ENCODE data around the gene PERM1. TPM values are rescaled to one million over a fixed set of nuclear protein-coding genes. Genes with fewer than 3 reads are reported as not detected.
A peak's percentile ranks its signal among the peaks of the same experiment; 100 is the strongest.
"Not testable (repeated sequence)": the region's sequence is repeated elsewhere in the genome, so short reads cannot be mapped to it uniquely, and the experiment has no call there.

The PERM1 gene, protein sequence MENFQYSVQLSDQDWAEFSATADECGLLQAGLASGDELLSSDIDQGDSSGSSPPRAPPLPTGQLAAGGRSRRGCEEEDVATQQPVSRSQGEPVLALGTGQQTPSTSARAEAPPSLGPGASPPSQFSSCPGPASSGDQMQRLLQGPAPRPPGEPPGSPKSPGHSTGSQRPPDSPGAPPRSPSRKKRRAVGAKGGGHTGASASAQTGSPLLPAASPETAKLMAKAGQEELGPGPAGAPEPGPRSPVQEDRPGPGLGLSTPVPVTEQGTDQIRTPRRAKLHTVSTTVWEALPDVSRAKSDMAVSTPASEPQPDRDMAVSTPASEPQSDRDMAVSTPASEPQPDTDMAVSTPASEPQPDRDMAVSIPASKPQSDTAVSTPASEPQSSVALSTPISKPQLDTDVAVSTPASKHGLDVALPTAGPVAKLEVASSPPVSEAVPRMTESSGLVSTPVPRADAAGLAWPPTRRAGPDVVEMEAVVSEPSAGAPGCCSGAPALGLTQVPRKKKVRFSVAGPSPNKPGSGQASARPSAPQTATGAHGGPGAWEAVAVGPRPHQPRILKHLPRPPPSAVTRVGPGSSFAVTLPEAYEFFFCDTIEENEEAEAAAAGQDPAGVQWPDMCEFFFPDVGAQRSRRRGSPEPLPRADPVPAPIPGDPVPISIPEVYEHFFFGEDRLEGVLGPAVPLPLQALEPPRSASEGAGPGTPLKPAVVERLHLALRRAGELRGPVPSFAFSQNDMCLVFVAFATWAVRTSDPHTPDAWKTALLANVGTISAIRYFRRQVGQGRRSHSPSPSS
- 0.11 TPM in 1 of 2 replicates, not detected in the other for total RNA-seq (2014; rRNA removed; shearing (Covaris generic))

DNA sequence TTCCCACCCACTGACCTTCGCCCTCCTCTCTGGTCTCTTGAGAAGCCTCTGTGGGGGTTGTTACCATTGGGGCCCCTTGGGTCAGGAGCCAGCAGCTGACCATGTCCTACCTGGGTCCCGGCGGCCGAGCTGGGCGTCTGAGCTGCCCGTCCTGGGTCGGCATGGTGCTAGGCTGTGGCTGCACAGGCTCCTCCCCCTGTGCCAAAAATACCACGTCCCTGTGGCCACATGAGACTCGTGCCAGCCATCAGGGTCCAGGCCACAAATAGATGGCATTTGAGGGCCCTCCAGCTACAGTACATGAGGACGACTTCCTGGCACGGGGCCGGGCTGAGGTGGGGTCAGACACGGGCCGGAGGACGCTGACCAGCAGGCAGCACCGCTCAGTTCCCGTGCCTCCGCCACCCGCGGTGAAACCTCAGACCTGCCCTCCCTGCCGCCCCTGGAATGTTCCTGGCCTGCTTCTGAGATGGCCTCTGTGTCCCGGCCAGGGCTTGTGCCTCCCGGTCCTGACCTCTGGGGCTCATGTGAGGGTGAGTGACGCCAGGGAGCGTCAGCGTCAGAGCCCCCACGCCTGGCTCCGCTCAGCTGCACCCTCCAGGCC, at the start of gene PERM1:
Gene PERM1 (minus strand): TSS at position 139 of the 604 bp plus-strand sequence. CDS start 1,064 bp downstream, outside the sequence.
- H3K9me3 ChIP-seq (replicated peaks) = no peaks in the 10 kb centered on the region; the same call in 1 of the 2 replicates
- H3K36me3 ChIP-seq = no peaks in the 10 kb centered on the region
- DNase-seq (ENCODE audit: low read depth in 1 of 2, low spot score in 2 of 2) = no peak
- H3K27ac ChIP-seq = no peak within 1 kb of the TSS
- H3K4me3 ChIP-seq = no peak within 1 kb of the TSS
- peaks cover 7% of the 10 kb centered on the region for H3K4me1 ChIP-seq (replicated peaks)
- peaks cover 23% of the 10 kb centered on the region for H3K27me3 ChIP-seq (replicated peaks)

DNA sequence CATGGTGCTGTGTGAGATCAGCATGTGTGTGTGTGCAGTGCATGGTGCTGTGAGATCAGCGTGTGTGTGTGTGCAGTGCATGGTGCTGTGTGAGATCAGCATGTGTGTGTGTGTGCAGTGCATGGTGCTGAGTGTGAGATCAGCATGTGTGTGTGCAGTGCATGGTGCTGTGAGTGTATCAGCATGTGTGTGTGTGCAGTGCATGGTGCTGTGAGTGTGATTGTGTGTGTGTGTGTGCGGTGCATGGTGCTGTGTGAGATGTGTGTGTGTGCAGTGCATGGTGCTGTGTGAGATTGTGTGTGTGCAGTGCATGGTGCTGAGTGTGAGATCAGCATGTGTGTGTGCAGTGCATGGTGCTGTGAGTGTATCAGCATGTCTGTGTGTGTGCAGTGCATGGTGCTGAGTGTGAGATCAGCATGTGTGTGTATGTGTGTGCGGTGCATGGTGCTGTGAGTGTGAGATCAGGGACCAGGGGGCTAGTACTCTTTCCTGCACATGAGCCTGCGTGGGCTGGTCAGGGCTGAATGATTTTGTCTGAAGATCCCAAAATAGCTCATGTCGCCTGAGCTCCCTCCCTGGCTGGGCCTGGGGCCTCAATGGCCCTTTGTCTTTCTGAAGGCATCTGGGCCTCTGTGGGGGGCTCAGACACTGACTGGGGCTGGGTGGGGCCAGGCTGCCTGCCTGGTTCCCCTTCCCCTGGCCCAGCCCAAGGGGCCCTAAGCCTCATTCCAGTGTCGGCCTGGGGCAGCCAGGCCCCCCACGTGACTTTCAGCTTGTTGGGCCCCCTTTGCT, 49.2 kb upstream of the PERM1 start:
- not testable (repeated sequence) for H3K27me3 ChIP-seq (replicated peaks); H3K9me3 ChIP-seq (replicated peaks); H3K4me3 ChIP-seq; DNase-seq (ENCODE audit: low read depth in 1 of 2, low spot score in 2 of 2); H3K27ac ChIP-seq; H3K4me1 ChIP-seq (replicated peaks)
- H3K36me3 ChIP-seq = peaks cover 21% of the 10 kb centered on the region

DNA sequence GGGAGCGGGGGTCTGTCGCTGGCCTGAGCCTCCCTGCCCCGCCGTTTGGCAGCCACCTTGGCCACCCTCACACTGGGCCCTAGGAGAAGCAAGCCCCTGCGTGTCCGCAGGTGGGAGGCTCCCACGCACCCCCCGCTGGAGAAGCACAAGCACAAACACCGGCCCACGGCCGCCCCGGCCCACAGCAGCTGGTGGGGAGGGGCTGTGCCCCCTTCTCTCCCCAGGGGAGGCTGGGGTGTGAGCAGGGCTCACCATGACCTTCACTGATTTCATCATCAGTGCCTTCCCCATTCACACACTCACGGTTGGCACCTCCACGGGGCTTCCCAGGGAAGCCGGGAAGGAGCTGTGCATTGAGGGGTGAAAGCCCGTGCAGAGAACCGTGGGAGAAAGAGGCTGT, 45.9 kb upstream of the PERM1 start:
- peaks cover 20% of the 10 kb centered on the region for H3K4me1 ChIP-seq (replicated peaks)
- H3K4me3 ChIP-seq = no peak overlapping the region
- H3K27me3 ChIP-seq (replicated peaks) = no peaks in the 10 kb centered on the region
- H3K9me3 ChIP-seq (replicated peaks) = no peaks in the 10 kb centered on the region
- no peak overlapping the region for H3K27ac ChIP-seq
- H3K36me3 ChIP-seq = peaks cover 39% of the 10 kb centered on the region
- no peak for DNase-seq (ENCODE audit: low read depth in 1 of 2, low spot score in 2 of 2)

DNA sequence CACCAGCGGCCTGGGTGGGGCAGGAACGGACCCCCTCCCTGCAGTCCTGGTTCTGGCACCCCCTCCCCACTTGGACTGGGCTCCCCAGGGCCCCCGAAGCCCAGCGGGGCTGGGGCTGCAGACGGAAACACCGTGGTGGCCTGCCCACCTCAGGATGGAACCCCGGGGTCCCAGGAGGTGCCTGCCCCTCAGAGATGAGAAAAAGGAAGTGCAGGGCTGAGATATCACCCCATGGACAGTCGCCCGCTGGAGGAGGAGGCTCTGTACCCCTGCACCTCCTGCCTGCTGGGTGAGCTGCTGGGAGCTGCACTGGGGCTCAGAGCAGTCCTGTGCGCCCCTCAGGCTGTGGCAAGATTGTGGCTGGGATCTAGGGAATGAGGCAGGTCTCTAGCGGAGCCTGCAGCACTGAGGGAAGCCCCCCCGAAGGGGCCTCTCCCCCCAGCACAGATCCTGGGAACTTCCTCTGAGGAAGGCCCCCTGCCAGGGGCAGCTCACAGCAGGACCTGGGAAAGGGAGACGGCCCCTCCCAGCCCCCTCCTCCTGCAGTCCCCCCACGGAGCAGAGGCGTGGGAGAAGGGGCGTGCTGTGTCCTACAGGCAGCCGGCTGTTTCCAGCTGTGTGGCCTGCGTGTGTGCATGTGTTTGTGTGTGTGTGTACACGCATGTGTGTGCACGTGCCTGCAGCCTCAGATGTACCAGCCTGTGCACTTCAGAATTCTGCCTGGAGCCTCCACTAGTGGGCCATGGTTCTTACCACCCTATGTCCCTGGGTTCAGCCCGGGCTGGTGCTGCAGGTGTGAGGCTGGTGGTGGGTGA, 44.9 kb upstream of the PERM1 start:
- DNase-seq (ENCODE audit: low read depth in 1 of 2, low spot score in 2 of 2) = no peak
- no peak overlapping the region for H3K4me3 ChIP-seq
- H3K27me3 ChIP-seq (replicated peaks) = no peaks in the 10 kb centered on the region
- peaks cover 46% of the 10 kb centered on the region for H3K36me3 ChIP-seq
- H3K27ac ChIP-seq = no peak overlapping the region
- H3K9me3 ChIP-seq (replicated peaks) = no peaks in the 10 kb centered on the region
- peaks cover 24% of the 10 kb centered on the region for H3K4me1 ChIP-seq (replicated peaks)

DNA sequence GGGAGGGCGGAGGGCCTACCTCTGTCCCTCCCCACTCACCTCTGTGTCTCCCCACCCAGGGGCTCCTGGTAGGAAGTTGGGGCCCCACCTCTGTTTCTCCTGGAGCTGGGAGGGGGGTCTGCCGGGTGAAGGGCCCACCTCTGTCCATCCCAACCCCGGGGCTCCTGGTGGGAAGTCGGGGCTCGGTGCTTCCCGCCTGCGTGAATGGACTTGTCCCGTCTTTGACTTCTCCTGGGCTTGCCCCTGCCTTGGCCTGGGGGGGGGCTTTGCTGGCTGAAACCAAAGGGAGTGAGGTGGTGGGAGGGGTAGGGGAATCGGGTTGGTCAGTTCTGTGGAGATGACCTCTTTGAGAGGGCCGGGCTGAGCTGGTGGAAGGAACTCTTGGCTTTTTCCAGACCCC, 43.8 kb upstream of the PERM1 start:
- Histone ChIP-seq H3K9me3 (replicated peaks) (no peaks in the 10 kb centered on the region), H3K27ac (no peak overlapping the region), H3K27me3 (replicated peaks) (no peaks in the 10 kb centered on the region), H3K36me3 (peaks cover 46% of the 10 kb centered on the region), H3K4me1 (replicated peaks) (peaks cover 35% of the 10 kb centered on the region), H3K4me3 (no peak overlapping the region)
- no peak for DNase-seq (ENCODE audit: low read depth in 1 of 2, low spot score in 2 of 2)

DNA sequence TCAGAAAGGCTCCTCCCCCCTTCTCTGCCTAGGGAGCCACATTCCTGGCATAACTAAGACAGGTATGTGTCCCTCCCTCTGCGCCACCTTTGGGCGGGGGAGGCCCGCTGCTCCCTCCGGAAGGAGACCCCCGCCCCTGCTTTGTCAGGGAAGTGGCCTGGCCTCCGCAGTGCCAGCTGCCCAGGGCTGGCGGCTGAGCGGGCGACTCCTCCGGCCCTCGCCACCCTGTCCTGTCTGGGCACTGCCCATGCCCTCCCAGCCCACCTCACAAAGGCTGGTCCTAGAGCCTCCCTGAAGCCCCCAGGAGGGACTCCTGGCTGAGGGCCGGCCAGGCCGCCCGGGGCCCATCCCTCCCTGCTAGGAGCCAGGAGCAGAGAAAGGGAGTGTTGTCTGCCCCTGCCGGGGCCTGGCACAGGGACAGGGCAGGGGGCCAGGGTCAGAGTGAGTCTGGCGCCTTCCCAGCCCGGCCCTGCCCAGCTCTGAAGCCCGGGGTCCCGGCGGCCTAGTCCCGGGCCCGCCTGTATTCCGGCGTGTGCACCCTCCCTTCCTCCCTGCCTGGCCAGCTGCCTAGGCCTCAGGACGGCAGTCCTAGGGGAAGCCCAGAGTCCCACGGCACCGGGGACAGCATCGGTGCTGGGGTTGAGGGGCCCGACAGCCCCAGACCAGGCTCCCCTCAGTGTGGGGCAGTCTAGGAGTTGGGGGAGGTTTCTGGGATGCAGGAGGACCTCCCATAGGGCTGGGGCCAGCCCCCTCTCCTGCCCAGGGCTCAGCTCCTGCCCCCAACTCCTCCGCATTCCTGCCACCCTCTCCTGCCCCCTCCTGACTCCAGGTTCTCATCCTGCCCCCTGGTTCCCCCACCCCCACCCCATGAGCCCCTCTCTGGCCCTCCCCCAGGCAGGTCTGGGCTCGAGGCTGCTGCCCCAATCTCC, 43.1 kb upstream of the PERM1 start:
- no peak overlapping the region for H3K4me3 ChIP-seq
- DNase-seq (ENCODE audit: low read depth in 1 of 2, low spot score in 2 of 2) = peak; percentile 55 to 79
- peaks cover 39% of the 10 kb centered on the region for H3K4me1 ChIP-seq (replicated peaks)
- peak overlapping the region; percentile 79 for H3K27ac ChIP-seq
- no peaks in the 10 kb centered on the region for H3K27me3 ChIP-seq (replicated peaks)
- no peaks in the 10 kb centered on the region for H3K9me3 ChIP-seq (replicated peaks)
- peaks cover 46% of the 10 kb centered on the region for H3K36me3 ChIP-seq

DNA sequence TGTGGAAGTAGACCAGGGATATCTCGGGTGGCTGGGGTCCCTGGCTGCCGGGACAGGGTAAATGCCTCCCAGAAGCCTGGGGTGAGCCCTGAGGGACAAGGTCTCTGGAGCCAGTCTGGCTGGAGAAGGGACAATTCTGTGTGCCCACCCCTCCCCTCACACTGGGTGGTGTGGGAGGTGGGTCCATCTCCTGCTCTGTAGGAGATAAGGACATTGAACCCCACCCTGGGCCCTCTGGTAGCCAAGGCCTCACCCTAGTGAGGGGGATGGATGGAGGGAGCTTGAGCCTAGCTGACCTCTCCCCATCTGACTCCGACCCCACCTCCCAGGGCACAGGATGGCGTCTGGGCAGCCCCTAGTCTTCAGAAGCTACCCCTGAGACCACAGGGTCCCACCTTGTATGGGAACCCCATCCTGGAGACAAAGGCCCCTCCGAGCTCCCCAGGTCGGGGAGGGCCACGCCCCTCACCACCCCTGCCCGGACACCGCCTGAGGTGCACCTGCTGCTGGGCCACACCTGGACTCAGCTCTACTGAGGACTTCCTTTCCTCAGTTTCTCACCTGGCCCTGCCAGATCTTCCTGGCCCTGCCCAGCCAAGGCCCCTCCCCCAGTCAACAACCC, 42.4 kb upstream of the PERM1 start:
- no peaks in the 10 kb centered on the region for H3K27me3 ChIP-seq (replicated peaks)
- peak overlapping the region; percentile 79; the same call in 1 of the 2 replicates for H3K27ac ChIP-seq
- no peak overlapping the region for H3K4me3 ChIP-seq
- peaks cover 39% of the 10 kb centered on the region for H3K4me1 ChIP-seq (replicated peaks)
- no peak for DNase-seq (ENCODE audit: low read depth in 1 of 2, low spot score in 2 of 2)
- no peaks in the 10 kb centered on the region for H3K9me3 ChIP-seq (replicated peaks)
- H3K36me3 ChIP-seq = peaks cover 46% of the 10 kb centered on the region

DNA sequence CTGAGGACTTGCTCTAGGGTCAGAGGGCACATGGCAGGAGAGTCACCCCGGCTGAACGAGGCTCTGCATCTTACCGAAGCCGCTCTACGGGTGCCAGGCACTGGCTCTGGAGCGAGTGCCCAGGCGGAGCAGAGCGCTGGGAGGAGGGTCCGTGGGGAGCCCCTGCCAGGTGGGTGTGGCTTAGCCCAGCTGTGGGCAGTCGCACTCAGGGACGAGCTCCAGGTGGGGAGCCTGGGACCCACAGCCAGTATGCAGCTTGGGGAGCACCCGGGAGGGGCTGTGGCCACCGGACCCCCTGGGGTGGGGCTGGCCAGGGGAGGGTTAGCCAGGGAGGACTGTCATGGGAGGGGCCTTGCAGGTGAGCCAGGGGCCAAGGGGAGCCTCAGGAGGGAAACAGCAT, 41.8 kb upstream of the PERM1 start:
- DNase-seq (ENCODE audit: low read depth in 1 of 2, low spot score in 2 of 2) = no peak
- Histone ChIP-seq H3K27ac (no peak overlapping the region), H3K9me3 (replicated peaks) (no peaks in the 10 kb centered on the region), H3K4me1 (replicated peaks) (peaks cover 43% of the 10 kb centered on the region), H3K27me3 (replicated peaks) (no peaks in the 10 kb centered on the region), H3K36me3 (peaks cover 46% of the 10 kb centered on the region), H3K4me3 (no peak overlapping the region)

DNA sequence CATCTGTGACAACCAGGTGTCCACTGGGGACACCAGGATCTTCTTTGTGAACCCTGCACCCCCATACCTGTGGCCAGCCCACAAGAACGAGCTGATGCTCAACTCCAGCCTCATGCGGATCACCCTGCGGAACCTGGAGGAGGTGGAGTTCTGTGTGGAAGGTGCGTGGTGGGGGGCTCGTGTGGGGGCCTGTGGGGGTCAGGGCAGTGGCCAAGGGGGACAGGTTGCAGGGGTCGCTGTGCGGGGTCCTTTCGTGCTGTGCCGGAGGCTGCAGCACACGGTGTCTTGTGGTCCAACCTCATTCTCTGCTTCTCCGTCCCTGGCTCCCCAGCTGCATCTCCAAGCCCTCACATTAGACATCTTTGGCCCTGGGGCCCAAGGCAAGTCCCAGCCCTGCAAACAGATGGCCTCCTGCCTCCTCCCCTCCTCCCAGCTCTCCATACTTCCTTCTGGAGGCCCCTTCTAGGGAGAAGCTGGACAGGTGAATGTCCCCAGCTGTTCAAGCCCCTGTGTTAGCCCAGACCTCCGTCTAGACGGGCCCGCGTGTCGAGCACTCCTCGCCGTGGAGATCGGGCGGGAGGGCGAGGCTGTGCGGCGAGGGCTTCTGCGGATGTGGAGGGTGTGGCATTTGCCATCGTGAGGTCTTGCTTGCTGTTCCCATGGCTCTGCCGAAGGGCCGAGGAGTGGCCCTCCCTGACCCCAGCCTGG, 40.6 kb upstream of the PERM1 start:
- Histone ChIP-seq H3K9me3 (replicated peaks) (no peaks in the 10 kb centered on the region), H3K36me3 (peaks cover 43% of the 10 kb centered on the region), H3K4me3 (no peak overlapping the region), H3K27ac (no peak overlapping the region), H3K27me3 (replicated peaks) (no peaks in the 10 kb centered on the region), H3K4me1 (replicated peaks) (peaks cover 43% of the 10 kb centered on the region)
- DNase-seq (ENCODE audit: low read depth in 1 of 2, low spot score in 2 of 2) = no peak

DNA sequence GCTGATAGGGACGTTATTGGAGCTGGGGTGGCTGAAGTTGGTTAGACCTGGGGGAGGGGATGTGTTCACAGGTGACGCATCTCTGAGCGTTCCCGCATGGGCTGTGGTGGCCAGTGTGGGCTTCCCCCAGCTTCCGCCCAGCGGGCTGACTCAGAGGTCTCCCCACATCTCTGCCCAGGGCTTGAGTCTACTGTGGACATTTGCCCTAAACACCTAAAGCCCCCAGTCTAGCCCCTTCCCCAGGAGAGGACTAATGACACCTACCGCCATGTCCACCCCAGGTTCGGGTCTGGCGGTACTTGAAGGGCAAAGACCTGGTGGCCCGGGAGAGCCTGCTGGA, 40.0 kb upstream of the PERM1 start:
- DNase-seq (ENCODE audit: low read depth in 1 of 2, low spot score in 2 of 2) = no peak

More for the DNA sequence above, 40.0 kb upstream of the PERM1 start:
- H3K4me3 ChIP-seq = no peak overlapping the region
- peaks cover 39% of the 10 kb centered on the region for H3K36me3 ChIP-seq
- no peaks in the 10 kb centered on the region for H3K27me3 ChIP-seq (replicated peaks)
- H3K4me1 ChIP-seq (replicated peaks) = peaks cover 43% of the 10 kb centered on the region
- no peaks in the 10 kb centered on the region for H3K9me3 ChIP-seq (replicated peaks)
- no peak overlapping the region for H3K27ac ChIP-seq

All from SJSA1 (cell line).